Prostate gland (tissue), 2 donors: ENCODE results near the gene NEK6. TPM values are rescaled to one million over a fixed set of nuclear protein-coding genes. Genes with fewer than 3 reads are reported as not detected.

Source experiments
- DNase-seq: peaks from one replicate; pipeline ENCODE4 v3.0.0-alpha.2; 2019; ENCODE audit warnings: low spot score
- H3K27ac ChIP-seq, 2 donors: fragments of 200-600 bp; sonication (generic); 2 replicates each; pipeline ENCODE4 v1.5.1; 2017 to 2019
- H3K27me3 ChIP-seq: fragments of 200-600 bp; sonication (generic); replicated peaks from 2 replicates; pipeline ENCODE4 v1.5.1; 2019; ENCODE audit not compliant: insufficient read depth
- H3K36me3 ChIP-seq, 2 donors: fragments of 200-600 bp; sonication (generic); 1 replicate in 1 of 2; 2 replicates in 1 of 2; pipeline versions ENCODE4 v1.5.1 to v1.8.1; 2017 to 2019
- H3K4me1 ChIP-seq: fragments of 200-600 bp; sonication (generic); replicated peaks from 2 replicates; pipeline ENCODE4 v1.5.1; 2019
- H3K4me3 ChIP-seq, 2 donors: fragments of 200-600 bp; sonication (generic); 2 replicates each; pipeline ENCODE4 v1.5.1; 2017 to 2019
- H3K9me3 ChIP-seq: fragments of 200-600 bp; sonication (generic); 2 replicates; pipeline ENCODE4 v1.5.1; 2017
- CTCF ChIP-seq, 4 experiments: fragments of 200-600 bp in 2 of 4; fragments of 450-650 bp in 2 of 4; sonication (generic) in 2 of 4; IDR thresholded peaks; 1 replicate in 3 of 4; 2 replicates in 1 of 4; pipeline ENCODE4 v1.5.1; 2016 to 2019; ENCODE audit warnings: antibody characterized with exemption in 4 of 4, mild to moderate bottlenecking in 2 of 4, moderate library complexity in 2 of 4
- POLR2A ChIP-seq: fragments of 450-650 bp; IDR thresholded peaks from one replicate; pipeline ENCODE4 v1.6.1; 2016; ENCODE audit warnings: antibody characterized with exemption, mild to moderate bottlenecking
- POLR2AphosphoS5 ChIP-seq: sonication (generic); formaldehyde crosslinking; IDR thresholded peaks from one replicate; pipeline ENCODE4 v1.6.1; 2017; ENCODE audit warnings: antibody characterized with exemption
- WGBS: methylation state at CpG from one replicate; pipeline ENCODE4 v1.1.5; 2018; 5-methylcytosine and 5-hydroxymethylcytosine counted together
- intact Hi-C: fragments of 100-400 bp; cut with DNase I; formaldehyde crosslinking; loops from one replicate; pipeline ENCODE4 v1.14.2; 2022
- total RNA-seq, 2 donors: library from RNA; depleted of rRNA; stranded (reverse); fragments of >200 nt; gene quantifications; one replicate each; pipeline ENCODE4 v1.1.0, GENCODE V29; 2016

NEK6 gene
- total RNA-seq, 2 donors from 2014 or later: 32.3 to 44.2 TPM

- WGBS: 93% methylated on average over 6 of the region's 6 CpGs
- H3K4me1 ChIP-seq: peaks cover under 1% of the 10 kb centered on the region
- H3K27ac ChIP-seq: no peak overlapping the region
- no peaks in the 10 kb centered on the region for H3K36me3 ChIP-seq
- H3K9me3 ChIP-seq: no peaks in the 10 kb centered on the region
- intact Hi-C loops: no loop called here
- H3K4me3 ChIP-seq: no peak overlapping the region
- H3K27me3 ChIP-seq: no peaks in the 10 kb centered on the region
- no peak for DNase-seq
- TF ChIP-seq POLR2AphosphoS5 (no peak), CTCF (IDR thresholded peaks at IDR 0.05) (no peak), POLR2A (no peak)
These were observed 42.3 kb upstream of the NEK6 start for GRCh38 chr9:124215368-124215910.

GRCh38 chr9:124215956-124216355, 41.8 kb upstream of the NEK6 start:
- no peaks in the 10 kb centered on the region for H3K27me3 ChIP-seq
- H3K9me3 ChIP-seq: no peaks in the 10 kb centered on the region
- WGBS: 97% methylated on average over 15 of the region's 15 CpGs
- no peaks in the 10 kb centered on the region for H3K36me3 ChIP-seq
- peaks cover 4% of the 10 kb centered on the region for H3K4me1 ChIP-seq
- DNase-seq: no peak
- no peak overlapping the region for H3K4me3 ChIP-seq
- H3K27ac ChIP-seq: no peak overlapping the region
- TF ChIP-seq POLR2A (no peak), POLR2AphosphoS5 (no peak), CTCF (IDR thresholded peaks at IDR 0.05) (no peak)
- intact Hi-C loops: no loop called here

- H3K27me3 ChIP-seq: no peaks in the 10 kb centered on the region
- peaks cover 4% of the 10 kb centered on the region for H3K4me1 ChIP-seq
- TF ChIP-seq POLR2AphosphoS5: no peak
- TF ChIP-seq POLR2A: no peak
- no peak for TF ChIP-seq CTCF (IDR thresholded peaks at IDR 0.05)
- no peak overlapping the region for H3K27ac ChIP-seq
- no peaks in the 10 kb centered on the region for H3K36me3 ChIP-seq
- no peaks in the 10 kb centered on the region for H3K9me3 ChIP-seq
- H3K4me3 ChIP-seq: no peak overlapping the region
- DNase-seq: no peak
- 78% methylated on average over 9 of the region's 9 CpGs for WGBS
- intact Hi-C loops: no loop called here
These were observed 41.1 kb upstream of the NEK6 start for GRCh38 chr9:124216474-124217176.

GRCh38 chr9:124217836-124218437, 39.8 kb upstream of the NEK6 start:
- no peak for DNase-seq
- Histone ChIP-seq H3K27me3 (no peaks in the 10 kb centered on the region), H3K4me1 (peaks cover 4% of the 10 kb centered on the region), H3K4me3 (no peak overlapping the region), H3K9me3 (no peaks in the 10 kb centered on the region), H3K36me3 (no peaks in the 10 kb centered on the region), H3K27ac (no peak overlapping the region)
- WGBS: 90% methylated on average over 8 of the region's 8 CpGs
- intact Hi-C loops: no loop called here
- TF ChIP-seq POLR2AphosphoS5: no peak
- no peak for TF ChIP-seq POLR2A
- no peak for TF ChIP-seq CTCF (IDR thresholded peaks at IDR 0.05)
